Activated CD8-positive, alpha-beta memory T cell treated with anti-CD3 and anti-CD28 coated beads, Interleukin-2, amount 50 U/mL, for 24 hours (primary cell): Measurements from ENCODE around the gene VPS39.

ENCODE experiments used
- DNase-seq: peaks from one replicate; pipeline ENCODE4 v3.0.0-alpha.2; 2020; ENCODE audit errors: extremely low read depth

Gene VPS39

GRCh38 chr15:42198516-42198915 lies 9.6 kb downstream of the VPS39 start:
- no peak for DNase-seq

- no peak for DNase-seq
Observed at GRCh38 chr15:42194513-42194912, 13.6 kb downstream of the VPS39 start.

GRCh38 chr15:42193383-42193782 lies 14.7 kb downstream of the VPS39 start:
- no peak for DNase-seq

GRCh38 chr15:42191610-42192346 lies 16.3 kb downstream of the VPS39 start:
- DNase-seq = no peak

- no peak for DNase-seq
Observed at GRCh38 chr15:42190370-42190769, 17.7 kb downstream of the VPS39 start.

- DNase-seq = no peak
Observed at GRCh38 chr15:42185801-42186200, 22.3 kb downstream of the VPS39 start.

GRCh38 chr15:42184736-42185135 lies 23.4 kb downstream of the VPS39 start:
- DNase-seq = no peak

GRCh38 chr15:42184296-42184695 lies 23.8 kb downstream of the VPS39 start:
- no peak for DNase-seq

GRCh38 chr15:42182961-42183360 lies 25.1 kb downstream of the VPS39 start:
- no peak for DNase-seq

GRCh38 chr15:42182328-42182886 lies 25.7 kb downstream of the VPS39 start:
- no peak for DNase-seq

- no peak for DNase-seq
Observed at GRCh38 chr15:42178056-42178455, 30.0 kb downstream of the VPS39 start.

- DNase-seq = no peak
Observed at GRCh38 chr15:42175671-42176070, 32.4 kb downstream of the VPS39 start.

GRCh38 chr15:42172475-42172874 lies 35.6 kb downstream of the VPS39 start:
- DNase-seq = no peak

GRCh38 chr15:42171795-42172194 lies 36.3 kb downstream of the VPS39 start:
- no peak for DNase-seq

GRCh38 chr15:42171122-42171521 lies 37.0 kb downstream of the VPS39 start:
- DNase-seq = no peak

GRCh38 chr15:42166225-42166940 lies 41.7 kb downstream of the VPS39 start:
- no peak for DNase-seq

- DNase-seq = no peak
Observed at GRCh38 chr15:42165106-42165505, 43.0 kb downstream of the VPS39 start.

GRCh38 chr15:42163947-42164550 lies 44.1 kb downstream of the VPS39 start:
- no peak for DNase-seq

- no peak for DNase-seq
Observed at GRCh38 chr15:42163291-42163690, 44.8 kb downstream of the VPS39 start.

GRCh38 chr15:42160136-42160535 lies 48.0 kb downstream of the VPS39 start:
- DNase-seq = no peak

- DNase-seq = no peak
Observed at GRCh38 chr15:42159381-42160015, 48.6 kb downstream of the VPS39 start.

GRCh38 chr15:42158941-42159340 lies 49.2 kb downstream of the VPS39 start:
- DNase-seq = no peak
